Hepatocyte (in vitro differentiated cells): ENCODE data around the gene ATP6V1F. TPM values are rescaled to one million over a fixed set of nuclear protein-coding genes. Genes with fewer than 3 reads are reported as not detected.

ENCODE experiments used
- DNase-seq: peaks from one replicate; pipeline ENCODE4 v3.0.0-alpha.2; 2016; ENCODE audit warnings: low spot score
- H2AFZ ChIP-seq: fragments of 200-600 bp; sonication (generic); 2 replicates; pipeline ENCODE4 v1.6.0; 2016; ENCODE audit warnings: antibody characterized with exemption, mild to moderate bottlenecking
- H3K27ac ChIP-seq: fragments of 200-600 bp; sonication (generic); 2 replicates; pipeline ENCODE4 v1.5.1; 2016; ENCODE audit warnings: mild to moderate bottlenecking
- H3K27me3 ChIP-seq: fragments of 200-600 bp; sonication (generic); 2 replicates; pipeline ENCODE4 v1.6.1; 2016
- H3K36me3 ChIP-seq: fragments of 200-600 bp; sonication (generic); replicated peaks from 2 replicates; pipeline ENCODE4 v1.5.1; 2016; ENCODE audit warnings: low read depth; ENCODE audit not compliant: insufficient read depth
- H3K4me1 ChIP-seq: fragments of 200-600 bp; sonication (generic); 2 replicates; pipeline ENCODE4 v1.5.1; 2016; ENCODE audit warnings: mild to moderate bottlenecking, moderate library complexity; ENCODE audit not compliant: insufficient read depth
- H3K4me2 ChIP-seq: fragments of 200-600 bp; sonication (generic); 2 replicates; pipeline ENCODE4 v1.6.0; 2016
- H3K4me3 ChIP-seq: fragments of 200-600 bp; sonication (generic); 2 replicates; pipeline ENCODE4 v1.5.1; 2016; ENCODE audit warnings: mild to moderate bottlenecking
- H3K79me2 ChIP-seq: fragments of 200-600 bp; sonication (generic); 2 replicates; pipeline ENCODE4 v1.6.0; 2017; ENCODE audit warnings: mild to moderate bottlenecking
- H3K9me2 ChIP-seq: fragments of 200-600 bp; sonication (generic); replicated peaks from 2 replicates; pipeline ENCODE4 v1.6.0; 2017; ENCODE audit warnings: mild to moderate bottlenecking; ENCODE audit not compliant: insufficient read depth
- H3K9me3 ChIP-seq: fragments of 200-600 bp; sonication (generic); 2 replicates; pipeline ENCODE4 v1.5.1; 2016; ENCODE audit warnings: low read depth, mild to moderate bottlenecking
- H4K20me1 ChIP-seq: fragments of 200-600 bp; sonication (generic); 2 replicates; pipeline ENCODE4 v1.6.0; 2016; ENCODE audit warnings: mild to moderate bottlenecking; ENCODE audit not compliant: insufficient read depth, poor library complexity, severe bottlenecking
- EZH2 ChIP-seq: fragments of 200-600 bp; sonication (generic); IDR thresholded peaks from 2 replicates; pipeline ENCODE4 v1.6.1; 2016; ENCODE audit warnings: antibody characterized with exemption, mild to moderate bottlenecking, borderline replicate concordance
- EZH2phosphoT487 ChIP-seq: fragments of 200-600 bp; sonication (generic); IDR thresholded peaks from one replicate; pipeline ENCODE4 v1.6.1; 2018; ENCODE audit warnings: antibody characterized with exemption, mild to moderate bottlenecking, low read depth, moderate library complexity; ENCODE audit not compliant: unreplicated experiment, severe bottlenecking
- WGBS: methylation state at CpG from one replicate; pipeline ENCODE4 v1.1.6; 2016; ENCODE audit warnings: low lambda C conversion rate; ENCODE audit errors: missing lambda C conversion rate; 5-methylcytosine and 5-hydroxymethylcytosine counted together
- polyA plus RNA-seq: library from polyadenylated mRNA; unstranded; fragments of >200 nt; fragmentation: Nextera tagmentation; extraction: Ambion mirVana; gene quantifications from 2 replicates; pipeline ENCODE4 v1.2.1, GENCODE V29; 2016
- total RNA-seq: library from RNA; depleted of rRNA; stranded (reverse); fragments of >200 nt; gene quantifications from 2 replicates; pipeline ENCODE4 v1.2.3, GENCODE V29; 2014
- TF ChIP-seq, protein P1 (sequence below): fragments of 200-600 bp; sonication (generic); IDR thresholded peaks from 2 replicates; pipeline ENCODE4 v1.5.1; 2016; ENCODE audit warnings: antibody characterized with exemption, mild to moderate bottlenecking; ENCODE audit not compliant: poor library complexity

The ATP6V1F gene
- total and polyA plus RNA-seq, 2 experiments from 2014 or later, result 184 to 422 TPM

DNA sequence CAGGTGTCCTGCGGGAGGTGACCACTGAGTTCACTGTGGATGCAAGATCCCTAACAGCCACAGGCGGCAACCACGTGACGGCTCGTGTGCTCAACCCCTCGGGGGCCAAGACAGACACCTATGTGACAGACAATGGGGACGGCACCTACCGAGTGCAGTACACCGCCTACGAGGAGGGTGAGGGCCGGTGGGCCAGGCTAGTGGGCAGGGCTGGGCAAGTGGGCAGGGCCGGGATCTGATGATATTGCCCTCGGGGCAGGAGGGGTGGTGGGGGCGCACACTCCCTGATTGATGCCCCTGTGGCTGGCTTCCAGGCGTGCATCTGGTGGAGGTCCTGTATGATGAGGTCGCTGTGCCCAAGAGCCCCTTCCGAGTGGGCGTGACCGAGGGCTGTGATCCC, 16.7 kb upstream of the ATP6V1F start:
- H4K20me1 ChIP-seq, result no peaks in the 10 kb centered on the region
- WGBS, result 90% methylated on average over 19 of the region's 19 CpGs

DNA sequence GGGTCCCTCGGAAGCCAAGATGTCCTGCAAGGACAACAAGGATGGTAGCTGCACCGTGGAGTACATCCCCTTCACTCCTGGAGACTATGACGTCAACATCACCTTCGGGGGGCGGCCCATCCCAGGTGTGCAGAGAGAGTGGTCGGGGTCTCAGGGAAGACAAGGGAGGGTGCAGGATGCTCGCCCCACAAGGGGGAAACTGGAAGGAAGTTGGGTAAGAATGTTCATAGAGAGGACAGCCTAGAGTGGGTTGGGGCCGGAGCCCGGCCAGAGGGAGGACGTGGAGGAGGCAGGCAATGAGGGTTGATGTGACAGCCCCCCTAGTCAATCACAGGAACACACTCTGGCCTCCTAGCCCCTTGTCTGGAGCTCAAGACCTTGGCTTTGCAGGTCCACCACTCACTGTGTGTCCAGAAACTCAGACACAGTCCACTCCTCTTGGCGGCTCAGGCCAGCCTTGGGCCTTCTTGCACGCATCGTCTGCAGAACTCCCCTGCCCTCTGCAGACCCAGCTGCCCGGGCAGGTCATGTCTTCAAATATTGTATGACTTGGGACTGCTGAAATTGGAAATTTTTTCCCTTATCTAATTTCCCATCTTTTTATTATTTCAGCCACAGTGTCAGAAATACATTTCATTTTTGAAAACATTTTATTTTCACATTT, 15.7 kb upstream of the ATP6V1F start:
- Histone ChIP-seq H3K4me2 (no peak overlapping the region), H3K4me3 (no peak overlapping the region), H3K4me1 (no peaks in the 10 kb centered on the region), H3K27ac (no peak overlapping the region), H3K9me2 (no peaks in the 10 kb centered on the region), H3K27me3 (no peaks in the 10 kb centered on the region), H3K9me3 (no peaks in the 10 kb centered on the region), H3K79me2 (no peaks in the 10 kb centered on the region), H2AFZ (no peak overlapping the region), H3K36me3 (no peaks in the 10 kb centered on the region), H4K20me1 (no peaks in the 10 kb centered on the region)
- TF ChIP-seq EZH2phosphoT487 (no peak), EZH2 (no peak)
- TF ChIP-seq, protein P1, sequence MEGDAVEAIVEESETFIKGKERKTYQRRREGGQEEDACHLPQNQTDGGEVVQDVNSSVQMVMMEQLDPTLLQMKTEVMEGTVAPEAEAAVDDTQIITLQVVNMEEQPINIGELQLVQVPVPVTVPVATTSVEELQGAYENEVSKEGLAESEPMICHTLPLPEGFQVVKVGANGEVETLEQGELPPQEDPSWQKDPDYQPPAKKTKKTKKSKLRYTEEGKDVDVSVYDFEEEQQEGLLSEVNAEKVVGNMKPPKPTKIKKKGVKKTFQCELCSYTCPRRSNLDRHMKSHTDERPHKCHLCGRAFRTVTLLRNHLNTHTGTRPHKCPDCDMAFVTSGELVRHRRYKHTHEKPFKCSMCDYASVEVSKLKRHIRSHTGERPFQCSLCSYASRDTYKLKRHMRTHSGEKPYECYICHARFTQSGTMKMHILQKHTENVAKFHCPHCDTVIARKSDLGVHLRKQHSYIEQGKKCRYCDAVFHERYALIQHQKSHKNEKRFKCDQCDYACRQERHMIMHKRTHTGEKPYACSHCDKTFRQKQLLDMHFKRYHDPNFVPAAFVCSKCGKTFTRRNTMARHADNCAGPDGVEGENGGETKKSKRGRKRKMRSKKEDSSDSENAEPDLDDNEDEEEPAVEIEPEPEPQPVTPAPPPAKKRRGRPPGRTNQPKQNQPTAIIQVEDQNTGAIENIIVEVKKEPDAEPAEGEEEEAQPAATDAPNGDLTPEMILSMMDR, result no peak
- WGBS, result 96% methylated on average over 14 of the region's 14 CpGs
- no peak for DNase-seq

More for the DNA sequence above, 16.7 kb upstream of the ATP6V1F start:
- Histone ChIP-seq H3K9me3 (no peaks in the 10 kb centered on the region), H3K36me3 (no peaks in the 10 kb centered on the region), H3K27ac (no peak overlapping the region), H3K4me2 (no peak overlapping the region), H3K27me3 (no peaks in the 10 kb centered on the region), H2AFZ (no peak overlapping the region), H3K9me2 (no peaks in the 10 kb centered on the region), H3K4me1 (no peaks in the 10 kb centered on the region), H3K4me3 (no peak overlapping the region), H3K79me2 (no peaks in the 10 kb centered on the region)
- DNase-seq, result no peak
- TF ChIP-seq, protein P1, result no peak
- no peak for TF ChIP-seq EZH2

DNA sequence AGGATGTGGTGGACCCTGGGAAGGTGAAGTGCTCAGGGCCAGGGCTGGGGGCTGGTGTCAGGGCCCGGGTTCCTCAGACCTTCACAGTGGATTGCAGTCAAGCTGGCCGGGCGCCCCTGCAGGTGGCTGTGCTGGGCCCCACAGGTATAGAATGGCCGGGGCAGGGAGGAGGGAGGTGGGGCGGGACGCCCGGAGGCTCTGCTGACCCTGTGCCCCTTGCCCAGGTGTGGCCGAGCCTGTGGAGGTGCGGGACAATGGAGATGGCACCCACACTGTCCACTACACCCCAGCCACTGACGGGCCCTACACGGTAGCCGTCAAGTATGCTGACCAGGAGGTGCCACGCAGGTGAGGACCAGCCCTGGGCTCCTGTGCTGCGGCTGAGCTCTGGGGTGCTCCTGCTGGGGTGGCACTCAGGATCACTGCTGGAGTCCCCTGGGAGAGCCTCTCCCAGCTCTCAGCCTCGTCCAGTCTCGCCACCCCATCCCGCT, 14.9 kb upstream of the ATP6V1F start:
- Histone ChIP-seq H2AFZ (no peak overlapping the region), H3K4me2 (no peak overlapping the region), H3K36me3 (no peaks in the 10 kb centered on the region), H3K9me2 (no peaks in the 10 kb centered on the region), H3K9me3 (no peaks in the 10 kb centered on the region), H3K4me1 (no peaks in the 10 kb centered on the region), H4K20me1 (no peaks in the 10 kb centered on the region), H3K27ac (no peak overlapping the region), H3K27me3 (no peaks in the 10 kb centered on the region), H3K4me3 (no peak overlapping the region), H3K79me2 (no peaks in the 10 kb centered on the region)
- TF ChIP-seq, protein P1, result no peak
- TF ChIP-seq EZH2phosphoT487 (no peak), EZH2 (no peak)
- WGBS, result 99% methylated on average over 17 of the region's 17 CpGs
- DNase-seq, result no peak
